Astrocyte (in vitro differentiated cells and primary cell): ENCODE measurements around the gene MGST1.

ENCODE experiments used
- EZH2 ChIP-seq: IDR thresholded peaks from 2 replicates; pipeline ENCODE4 v1.6.1; 2012; ENCODE audit warnings: mild to moderate bottlenecking, low read length, inconsistent platforms; ENCODE audit not compliant: insufficient read depth
- TF ChIP-seq, protein P1 (sequence below): IDR thresholded peaks from 2 replicates; pipeline ENCODE4 v1.5.1; 2011; ENCODE audit warnings: low read depth, mild to moderate bottlenecking, inconsistent platforms, low read length, moderate library complexity; ENCODE audit not compliant: insufficient read depth

DNA sequence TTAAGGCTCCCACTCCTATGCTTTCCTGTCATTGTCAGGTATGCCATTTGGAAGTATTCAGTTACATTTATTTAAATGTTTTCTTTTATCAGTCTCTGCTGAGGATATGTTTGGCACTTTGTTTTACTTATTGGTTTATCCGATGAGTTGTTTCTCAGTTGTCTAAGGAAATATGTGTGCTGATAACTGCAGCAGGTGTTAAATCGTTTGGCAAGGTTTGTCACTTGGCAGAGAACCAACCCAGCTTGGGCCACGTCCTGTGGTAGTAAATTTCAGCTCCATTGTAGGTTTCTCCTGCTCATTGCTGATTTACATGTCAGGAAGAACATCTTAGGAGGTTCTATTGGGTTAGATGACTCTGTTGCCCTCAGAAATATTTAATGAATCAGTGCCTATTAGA, 22.0 kb upstream of the MGST1 start:
- TF ChIP-seq, protein P1, sequence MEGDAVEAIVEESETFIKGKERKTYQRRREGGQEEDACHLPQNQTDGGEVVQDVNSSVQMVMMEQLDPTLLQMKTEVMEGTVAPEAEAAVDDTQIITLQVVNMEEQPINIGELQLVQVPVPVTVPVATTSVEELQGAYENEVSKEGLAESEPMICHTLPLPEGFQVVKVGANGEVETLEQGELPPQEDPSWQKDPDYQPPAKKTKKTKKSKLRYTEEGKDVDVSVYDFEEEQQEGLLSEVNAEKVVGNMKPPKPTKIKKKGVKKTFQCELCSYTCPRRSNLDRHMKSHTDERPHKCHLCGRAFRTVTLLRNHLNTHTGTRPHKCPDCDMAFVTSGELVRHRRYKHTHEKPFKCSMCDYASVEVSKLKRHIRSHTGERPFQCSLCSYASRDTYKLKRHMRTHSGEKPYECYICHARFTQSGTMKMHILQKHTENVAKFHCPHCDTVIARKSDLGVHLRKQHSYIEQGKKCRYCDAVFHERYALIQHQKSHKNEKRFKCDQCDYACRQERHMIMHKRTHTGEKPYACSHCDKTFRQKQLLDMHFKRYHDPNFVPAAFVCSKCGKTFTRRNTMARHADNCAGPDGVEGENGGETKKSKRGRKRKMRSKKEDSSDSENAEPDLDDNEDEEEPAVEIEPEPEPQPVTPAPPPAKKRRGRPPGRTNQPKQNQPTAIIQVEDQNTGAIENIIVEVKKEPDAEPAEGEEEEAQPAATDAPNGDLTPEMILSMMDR = no peak
- TF ChIP-seq EZH2 = no peak
